NCI-H187 (cell line): ENCODE results near the gene FILIP1L.

Experiments used
- DNase-seq, 2 experiments: peaks; one replicate each; lab custom pipeline; 2025; lab: John Stamatoyannopoulos, UW

The FILIP1L gene

GRCh38 chr3:99885851-99886250 is 228.4 kb downstream of the FILIP1L start:
- DNase-seq: no peak

DNA sequence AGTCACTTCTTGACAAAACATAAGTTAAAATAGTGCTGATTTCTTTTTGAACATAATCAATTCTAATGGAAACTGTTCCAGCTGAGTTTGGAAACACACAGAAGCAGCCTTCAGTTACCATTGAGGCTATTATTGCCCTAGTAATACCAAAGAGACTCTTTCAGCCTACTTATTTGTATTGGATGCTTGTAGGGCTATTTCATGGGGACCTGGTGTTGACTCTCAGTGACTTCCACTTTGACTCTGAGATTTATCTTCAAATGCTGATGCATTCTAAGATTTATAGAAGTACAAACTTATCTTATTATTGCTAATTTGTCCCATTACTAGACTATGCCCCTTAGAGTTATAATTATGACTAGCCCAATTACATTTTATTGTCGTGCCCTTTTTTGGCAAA is 229.2 kb downstream of the FILIP1L start:
- no peak for DNase-seq

GRCh38 chr3:99884484-99884883 is 229.8 kb downstream of the FILIP1L start:
- no peak for DNase-seq

DNA sequence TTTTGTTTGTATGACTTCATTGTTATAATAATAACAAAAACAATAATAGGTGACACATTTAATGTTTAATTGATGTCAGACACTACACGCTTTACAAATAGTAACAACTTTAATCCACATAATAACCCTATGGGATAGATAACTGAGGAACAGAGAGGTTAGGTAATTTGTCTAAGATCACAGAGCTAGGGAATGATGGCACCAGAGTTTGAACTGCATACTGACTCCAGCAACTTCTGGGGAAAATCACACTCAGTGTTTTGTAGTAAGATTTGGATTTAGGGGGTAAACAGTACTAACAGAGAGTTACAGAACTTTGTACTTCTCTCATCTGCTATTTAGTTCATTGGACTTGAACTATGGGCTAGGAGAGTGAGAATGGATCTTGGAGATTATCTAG is 230.6 kb downstream of the FILIP1L start:
- no peak for DNase-seq

DNA sequence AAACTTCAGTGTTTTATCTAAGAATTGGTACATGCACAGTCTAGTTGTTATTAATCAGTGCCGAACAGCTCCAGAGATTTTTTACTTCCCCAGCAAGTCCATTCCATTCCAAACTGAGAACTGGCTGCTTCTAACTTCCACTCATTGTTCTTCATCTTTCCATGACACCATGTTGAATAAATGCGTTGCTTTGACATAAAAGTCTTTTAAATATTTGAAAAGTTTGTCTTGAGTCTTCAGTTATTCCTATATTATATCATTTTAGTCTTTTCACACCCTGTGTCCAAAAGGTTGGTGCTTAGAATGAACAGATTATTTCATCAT is 231.2 kb downstream of the FILIP1L start:
- DNase-seq: no peak

DNA sequence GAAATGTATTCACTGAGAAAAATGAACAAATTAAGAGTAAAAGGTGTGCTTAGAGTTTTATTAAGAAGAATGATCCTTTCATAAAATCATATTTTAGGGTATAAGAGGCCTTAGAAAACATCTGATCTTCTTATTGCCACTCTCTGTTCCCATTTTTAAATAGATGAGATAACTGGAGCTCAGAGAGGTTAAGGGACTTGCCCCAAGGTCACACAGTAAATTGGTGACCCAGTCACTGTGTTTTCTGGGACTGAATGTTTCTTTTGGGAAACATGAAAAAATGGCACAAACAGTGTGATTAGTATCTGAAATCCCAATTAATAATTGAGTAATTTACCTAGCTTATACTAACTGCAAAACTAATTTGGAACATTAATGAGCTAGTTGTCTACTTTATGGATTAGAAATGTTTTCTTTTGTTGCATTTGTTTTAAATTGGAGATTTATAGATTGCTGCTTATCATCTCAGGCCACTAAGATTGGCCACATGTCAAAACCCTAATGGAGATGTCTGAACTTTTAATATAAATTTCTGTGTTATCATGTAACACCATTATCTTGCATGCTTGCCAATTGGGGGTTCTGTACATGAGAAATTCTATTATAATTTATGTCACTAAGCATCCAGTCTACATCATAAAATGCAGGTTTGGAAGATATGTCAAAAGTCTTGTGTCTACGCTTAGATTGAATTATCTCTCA is 231.7 kb downstream of the FILIP1L start:
- DNase-seq: no peak

- no peak for DNase-seq
Measured at GRCh38 chr3:99881121-99881524, 233.2 kb downstream of the FILIP1L start.

DNA sequence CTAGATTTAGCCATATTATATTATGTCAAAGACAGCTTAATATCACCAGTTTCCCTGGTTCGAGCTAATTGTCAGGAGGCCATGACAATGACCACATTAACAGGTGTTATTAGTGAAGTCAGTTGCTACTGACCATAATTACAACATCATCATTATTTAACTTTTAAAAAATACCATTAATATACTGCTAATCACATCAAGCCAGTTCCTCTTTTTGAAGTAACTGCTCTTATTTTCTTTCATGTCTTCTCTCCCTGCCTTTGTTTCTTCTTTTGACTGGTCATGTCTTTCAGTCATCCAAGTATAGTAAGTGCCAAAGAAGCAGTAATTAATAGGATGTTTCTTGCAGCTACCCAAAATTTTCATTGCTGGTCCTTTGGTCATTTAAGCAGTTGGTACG is 235.0 kb downstream of the FILIP1L start:
- DNase-seq: no peak

DNA sequence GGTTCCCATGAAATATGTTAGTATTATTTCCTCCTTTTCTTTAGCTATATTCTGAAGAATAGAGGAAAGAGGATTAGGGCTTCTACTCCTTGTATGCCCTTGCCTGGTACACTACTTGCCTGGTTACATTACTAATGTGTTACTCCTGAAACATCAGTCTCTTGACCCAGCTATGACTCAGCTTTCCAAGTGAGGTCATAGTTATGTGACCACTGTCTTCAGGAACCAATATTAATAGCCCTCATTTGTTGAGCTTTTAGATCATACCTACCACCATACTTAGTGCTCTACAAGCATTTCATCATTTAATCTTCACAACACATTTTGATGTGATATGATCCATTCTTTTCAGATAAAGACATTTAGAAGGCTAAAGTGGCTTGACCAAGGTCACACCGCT is 236.3 kb downstream of the FILIP1L start:
- DNase-seq: no peak

DNA sequence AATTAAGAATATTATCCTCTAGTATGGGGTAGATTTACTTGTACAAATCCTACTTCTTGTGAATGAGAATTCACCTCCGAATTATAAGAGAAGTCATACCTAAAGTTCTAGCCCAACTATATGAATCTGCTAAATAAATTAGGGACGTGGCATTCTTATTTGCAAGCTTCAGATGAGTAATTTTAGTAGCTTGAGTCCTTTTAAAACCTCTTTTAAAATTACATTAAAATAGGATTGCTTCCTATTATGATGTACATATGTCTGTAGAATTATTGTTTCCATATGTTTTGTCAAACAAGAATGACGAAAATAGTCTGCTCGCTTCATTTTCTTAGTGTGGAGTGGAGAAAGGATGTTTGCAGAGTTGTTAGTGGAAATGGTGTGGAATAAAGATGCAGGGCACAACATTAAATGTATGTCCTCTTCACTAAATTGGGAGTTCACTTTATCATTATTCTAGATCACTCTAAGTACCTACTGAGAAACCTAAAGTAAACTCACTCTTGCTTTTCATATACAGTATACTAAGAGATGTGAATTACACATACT is 237.2 kb downstream of the FILIP1L start:
- DNase-seq: no peak

DNA sequence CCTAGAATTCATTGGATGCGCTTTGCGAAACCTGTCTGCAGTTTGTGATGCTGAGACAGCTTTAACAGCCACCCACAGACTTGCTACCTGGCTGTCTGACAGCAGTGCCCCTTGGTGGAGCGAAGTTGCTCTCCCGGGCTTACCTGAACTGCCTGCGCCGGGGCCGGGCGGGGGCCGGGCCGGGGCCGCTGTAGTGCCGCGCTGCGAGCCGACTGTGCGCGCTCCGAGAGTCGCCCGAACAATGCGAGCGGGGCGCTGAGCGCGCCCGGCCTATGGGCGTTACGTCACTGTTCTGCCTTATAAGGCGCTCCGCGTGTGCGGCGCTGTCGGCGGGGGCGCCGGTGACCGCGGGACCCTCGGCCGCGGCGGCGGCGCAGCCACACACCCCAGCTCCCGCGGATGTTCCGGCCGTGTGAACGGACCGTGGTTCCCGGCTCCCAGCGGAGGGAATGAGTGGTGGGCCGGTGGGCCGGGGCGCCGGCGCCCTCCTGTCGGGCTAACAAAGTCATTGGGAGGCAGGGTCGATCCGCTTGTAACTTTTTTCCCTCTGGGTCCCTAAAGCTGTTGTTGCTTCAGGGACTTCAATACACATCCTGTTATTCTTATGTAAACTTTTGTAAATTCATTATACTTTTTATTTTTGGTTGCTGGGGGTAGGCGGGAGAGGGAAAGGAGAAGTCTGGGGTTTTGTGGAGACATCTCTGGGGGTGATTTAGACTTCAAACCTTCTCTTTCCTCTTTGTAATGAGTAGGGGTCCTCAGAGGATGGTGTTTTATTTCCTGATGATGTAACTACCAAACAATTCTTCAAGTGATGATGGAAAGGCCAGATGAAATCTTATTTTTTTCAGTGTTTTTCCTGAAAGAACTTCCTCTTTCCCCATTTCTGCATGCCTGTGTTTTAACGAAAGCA is 238.1 kb downstream of the FILIP1L start:
- DNase-seq: no peak

GRCh38 chr3:99875581-99875928 is 238.7 kb downstream of the FILIP1L start:
- no peak for DNase-seq

- DNase-seq: no peak
Measured at GRCh38 chr3:99874237-99875002, 239.9 kb downstream of the FILIP1L start.

GRCh38 chr3:99873269-99874102 is 240.8 kb downstream of the FILIP1L start:
- no peak for DNase-seq

- DNase-seq: no peak
Measured at GRCh38 chr3:99872923-99873254, 241.4 kb downstream of the FILIP1L start.

DNA sequence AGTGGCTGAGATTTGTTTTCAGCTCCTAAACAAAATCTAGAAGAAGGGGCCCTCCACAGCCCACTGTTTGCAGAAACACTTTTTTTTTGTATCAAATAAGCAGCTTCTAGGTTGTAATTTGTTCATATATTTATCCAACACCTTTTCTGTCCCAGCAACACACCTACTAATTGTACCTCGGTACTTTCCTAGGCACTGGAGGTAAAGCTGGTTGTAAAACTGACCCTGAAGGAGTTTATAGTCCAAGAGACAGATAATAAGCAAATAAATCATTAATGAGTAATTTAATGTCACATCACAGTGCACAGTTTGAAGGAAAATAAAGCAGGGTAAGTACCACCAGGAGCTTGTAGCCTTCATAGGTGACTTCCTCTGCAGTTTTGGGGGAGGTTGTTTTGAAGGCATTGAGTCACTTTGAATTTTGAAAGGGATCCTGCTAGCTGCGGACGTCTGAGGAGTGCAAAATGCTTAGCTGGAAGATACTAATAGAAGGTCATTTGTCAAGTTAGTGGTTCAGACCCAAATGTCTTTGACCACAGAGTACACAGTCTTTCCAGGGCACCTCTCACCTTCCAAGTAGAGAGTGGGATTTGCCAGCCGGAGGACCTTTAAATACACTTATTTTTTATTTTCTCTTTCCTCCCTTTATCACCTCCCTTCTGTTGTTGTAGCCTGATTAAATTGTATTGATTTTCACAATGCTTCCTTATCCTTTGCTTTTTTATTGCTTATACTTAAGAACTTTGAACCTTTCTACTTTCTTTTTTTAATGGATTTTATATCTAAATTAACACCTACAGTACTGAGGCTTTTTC is 242.9 kb downstream of the FILIP1L start:
- DNase-seq: no peak

GRCh38 chr3:99870712-99871111 is 243.6 kb downstream of the FILIP1L start:
- DNase-seq: no peak

GRCh38 chr3:99869621-99870020 is 244.7 kb downstream of the FILIP1L start:
- no peak for DNase-seq

DNA sequence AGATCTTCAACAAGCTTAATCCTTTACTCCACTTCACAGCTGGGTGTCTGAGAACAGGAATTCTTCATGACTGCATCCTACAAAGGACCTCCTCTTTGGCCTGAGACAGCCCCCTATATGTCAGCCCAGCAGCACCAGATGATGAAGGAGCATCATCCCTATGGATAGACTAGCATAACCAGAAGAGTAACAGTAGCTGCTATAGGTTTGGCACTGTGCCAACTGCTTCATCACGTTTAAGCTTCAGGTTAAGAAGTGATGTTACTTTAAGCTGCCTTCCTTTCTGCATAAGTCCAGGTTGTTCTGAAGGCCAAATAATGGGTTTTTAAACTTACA is 246.0 kb downstream of the FILIP1L start:
- no peak for DNase-seq

- DNase-seq: no peak
Measured at GRCh38 chr3:99867594-99868310, 246.5 kb downstream of the FILIP1L start.
